ENCODE data around the gene RGL4. TPM values are rescaled to one million over a fixed set of nuclear protein-coding genes. Genes with fewer than 3 reads are reported as not detected.

Gene RGL4
- total RNA-seq, 1 donor from 2014 or later = 2.7 TPM

GRCh38 chr22:23681026-23681809 lies 9.6 kb upstream of the RGL4 start:
- DNase-seq = no peak

- DNase-seq = no peak
These were observed 8.7 kb upstream of the RGL4 start for GRCh38 chr22:23682077-23682476.

- no peak for DNase-seq
These were observed 7.9 kb upstream of the RGL4 start for GRCh38 chr22:23682827-23683355.

GRCh38 chr22:23683545-23683944 lies 7.3 kb upstream of the RGL4 start:
- no peak for DNase-seq

DNA sequence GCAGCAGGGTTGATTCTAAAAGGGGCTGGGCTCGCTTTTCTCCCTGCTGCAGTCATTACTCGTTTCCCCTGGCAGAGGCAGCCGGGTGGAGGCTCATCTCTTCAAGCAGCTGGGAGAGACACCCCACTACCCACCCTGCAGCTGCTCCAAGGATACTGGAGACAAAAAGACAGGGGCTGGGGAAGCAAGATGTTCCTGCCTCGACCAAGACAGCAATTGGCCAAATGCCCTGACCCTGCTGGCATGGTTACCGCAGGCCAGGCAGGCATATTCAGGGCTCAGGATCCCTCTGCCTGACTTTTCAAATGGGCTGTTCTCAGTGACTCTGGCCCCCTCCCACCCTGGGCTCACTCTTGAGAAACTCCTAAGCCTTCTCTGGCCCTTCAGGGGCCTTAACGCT lies 6.8 kb upstream of the RGL4 start:
- no peak for DNase-seq

- DNase-seq = no peak
These were observed 6.2 kb upstream of the RGL4 start for GRCh38 chr22:23684561-23685031.

DNA sequence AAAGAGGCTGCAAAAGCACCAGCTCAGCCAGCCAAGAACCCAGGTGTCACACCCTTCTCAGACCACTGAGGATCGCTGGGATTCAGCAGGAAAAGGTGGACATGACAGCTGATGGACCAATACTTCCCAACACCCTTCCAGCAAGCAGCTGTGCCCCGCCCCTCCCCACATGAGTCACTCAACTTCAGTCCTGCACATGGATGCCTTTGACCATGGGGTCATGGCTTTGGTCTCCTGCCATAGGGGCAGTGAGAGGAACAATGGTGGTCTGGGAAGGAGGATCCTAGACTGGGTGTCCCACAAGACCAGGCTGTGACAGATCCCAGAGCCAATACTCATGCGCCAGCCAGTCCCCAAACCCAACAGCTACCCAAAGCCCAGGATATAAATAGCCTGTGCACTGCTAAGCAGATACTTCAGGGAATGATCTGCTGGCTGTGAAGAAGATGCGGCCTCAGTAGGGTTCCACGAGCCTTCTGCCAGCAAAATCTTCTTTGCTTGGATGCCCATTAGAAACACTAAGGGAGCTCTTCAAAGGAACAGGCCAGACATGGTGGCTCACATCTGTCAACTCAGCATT lies 5.5 kb upstream of the RGL4 start:
- no peak for DNase-seq

DNA sequence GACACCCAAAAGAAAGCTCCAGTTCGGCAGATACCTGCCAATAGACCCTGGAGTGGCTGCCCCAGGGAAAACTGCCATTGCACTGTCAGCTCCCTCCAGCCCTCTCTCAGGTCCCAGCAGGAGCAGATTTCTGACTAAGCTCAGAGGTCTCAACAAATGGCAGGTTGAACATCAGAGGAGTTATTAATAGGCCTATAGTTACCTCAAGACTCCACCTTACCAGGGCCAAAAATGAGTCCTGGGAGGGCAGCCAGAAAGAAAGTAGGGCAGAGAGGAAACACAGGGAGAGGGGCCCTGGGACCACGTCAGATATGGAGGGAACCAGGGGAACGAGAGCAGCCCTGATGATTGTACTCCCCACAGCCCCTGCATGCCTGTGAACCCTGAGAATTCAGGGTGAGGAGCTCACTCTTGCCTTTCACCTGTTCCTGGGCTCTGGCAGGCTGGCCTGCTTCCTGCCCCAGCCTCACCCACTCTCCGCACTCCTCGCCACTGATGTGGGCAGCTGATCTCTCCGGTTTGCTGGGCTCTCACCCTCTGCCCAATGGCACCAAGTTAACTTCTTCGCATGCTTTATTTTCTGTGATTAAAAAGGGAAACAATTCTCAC lies 4.3 kb upstream of the RGL4 start:
- DNase-seq = no peak

- DNase-seq = no peak
These were observed 2.7 kb upstream of the RGL4 start for GRCh38 chr22:23688121-23688520.

DNA sequence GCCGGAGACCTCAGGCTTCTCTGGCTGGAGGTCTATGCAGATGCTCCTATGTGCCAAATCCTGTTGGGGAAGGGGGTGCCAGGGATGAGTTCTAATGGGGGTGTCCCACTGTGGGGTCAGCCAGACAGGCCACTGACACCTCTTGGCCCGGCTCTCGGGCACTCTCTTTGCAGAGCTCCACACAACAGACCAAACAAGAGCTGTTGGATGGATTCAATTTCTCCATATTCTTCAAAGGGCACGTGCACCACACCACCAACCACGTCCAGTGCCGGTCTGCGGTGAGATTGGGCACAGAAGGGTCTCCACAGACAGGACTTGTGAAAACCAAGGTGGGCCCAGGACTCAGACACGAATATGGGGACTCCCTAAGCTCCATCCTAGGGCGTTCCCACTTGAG lies 2.2 kb upstream of the RGL4 start:
- no peak for DNase-seq

- DNase-seq = no peak
These were observed 1.4 kb upstream of the RGL4 start for GRCh38 chr22:23689414-23689813.

GRCh38 chr22:23691748-23692423 lies 1.1 kb downstream of the RGL4 start:
- DNase-seq = no peak

DNA sequence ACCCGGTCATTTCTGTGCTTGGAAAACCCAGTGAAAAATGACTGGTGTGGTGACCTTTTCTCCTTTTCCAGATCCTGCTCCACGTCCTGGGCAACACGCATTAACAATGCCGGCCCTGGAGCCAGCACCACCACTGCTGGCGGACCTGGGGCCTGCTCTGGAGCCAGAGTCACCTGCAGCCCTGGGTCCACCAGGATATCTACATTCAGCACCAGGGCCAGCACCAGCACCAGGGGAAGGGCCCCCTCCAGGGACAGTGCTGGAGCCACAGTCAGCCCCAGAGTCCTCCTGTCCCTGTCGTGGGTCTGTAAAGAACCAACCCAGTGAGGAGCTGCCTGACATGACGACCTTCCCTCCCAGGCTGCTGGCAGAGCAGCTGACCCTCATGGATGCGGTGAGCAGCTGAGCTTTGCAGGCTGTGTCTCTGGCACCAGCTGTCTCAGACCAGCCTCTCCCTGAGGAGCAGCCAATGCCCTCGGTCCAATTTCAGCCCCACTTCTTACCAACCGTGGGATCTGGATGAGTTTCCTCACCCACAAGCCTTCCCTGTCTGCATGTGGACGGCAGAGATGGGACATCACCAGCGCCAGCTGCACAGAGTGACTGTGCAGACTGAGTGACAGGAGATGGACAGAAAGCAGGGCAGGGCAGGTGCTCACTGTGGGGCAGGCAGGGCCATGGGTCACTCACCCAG lies 1.9 kb downstream of the RGL4 start:
- DNase-seq = no peak

- DNase-seq = no peak
These were observed 3.3 kb downstream of the RGL4 start for GRCh38 chr22:23693979-23694680.

- no peak for DNase-seq
These were observed 4.3 kb downstream of the RGL4 start for GRCh38 chr22:23695141-23695540.

DNA sequence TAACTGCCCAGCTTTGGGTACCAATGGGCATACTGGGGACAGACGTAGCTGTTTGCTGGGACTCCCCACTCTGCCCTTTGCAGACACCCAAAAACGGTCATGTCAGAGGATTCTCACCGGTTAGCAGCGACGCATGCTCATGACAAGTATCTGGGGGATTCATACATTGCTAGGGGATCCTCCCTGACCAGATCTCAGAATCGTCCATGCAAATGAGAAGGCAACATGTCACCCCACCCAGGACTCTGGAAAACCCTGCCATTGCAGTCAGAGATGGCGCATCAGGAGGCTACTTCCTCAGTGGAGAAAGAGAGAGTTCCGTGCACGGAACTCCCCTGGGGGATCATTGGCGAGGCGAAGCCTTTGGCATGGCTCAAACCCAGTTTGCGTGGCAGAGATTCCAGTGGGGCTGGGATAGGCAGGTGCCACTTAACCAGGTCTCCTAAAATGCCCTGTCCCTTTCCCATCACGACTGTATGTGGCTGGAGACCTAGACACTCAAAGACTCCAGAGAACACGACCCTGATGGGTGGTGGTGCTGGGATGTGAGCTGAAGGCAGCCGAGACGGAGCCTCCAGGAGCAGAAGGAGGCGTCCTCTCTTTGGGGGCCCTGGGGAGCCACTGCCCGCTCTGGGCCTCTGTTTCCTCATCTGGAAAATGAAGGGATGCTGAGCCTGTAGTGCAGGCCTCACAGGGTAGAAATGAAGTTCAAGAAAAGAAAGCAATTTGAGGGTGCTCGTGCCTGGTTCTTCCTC lies 4.9 kb downstream of the RGL4 start:
- no peak for DNase-seq

GRCh38 chr22:23696326-23696851 lies 5.6 kb downstream of the RGL4 start:
- DNase-seq = no peak

DNA sequence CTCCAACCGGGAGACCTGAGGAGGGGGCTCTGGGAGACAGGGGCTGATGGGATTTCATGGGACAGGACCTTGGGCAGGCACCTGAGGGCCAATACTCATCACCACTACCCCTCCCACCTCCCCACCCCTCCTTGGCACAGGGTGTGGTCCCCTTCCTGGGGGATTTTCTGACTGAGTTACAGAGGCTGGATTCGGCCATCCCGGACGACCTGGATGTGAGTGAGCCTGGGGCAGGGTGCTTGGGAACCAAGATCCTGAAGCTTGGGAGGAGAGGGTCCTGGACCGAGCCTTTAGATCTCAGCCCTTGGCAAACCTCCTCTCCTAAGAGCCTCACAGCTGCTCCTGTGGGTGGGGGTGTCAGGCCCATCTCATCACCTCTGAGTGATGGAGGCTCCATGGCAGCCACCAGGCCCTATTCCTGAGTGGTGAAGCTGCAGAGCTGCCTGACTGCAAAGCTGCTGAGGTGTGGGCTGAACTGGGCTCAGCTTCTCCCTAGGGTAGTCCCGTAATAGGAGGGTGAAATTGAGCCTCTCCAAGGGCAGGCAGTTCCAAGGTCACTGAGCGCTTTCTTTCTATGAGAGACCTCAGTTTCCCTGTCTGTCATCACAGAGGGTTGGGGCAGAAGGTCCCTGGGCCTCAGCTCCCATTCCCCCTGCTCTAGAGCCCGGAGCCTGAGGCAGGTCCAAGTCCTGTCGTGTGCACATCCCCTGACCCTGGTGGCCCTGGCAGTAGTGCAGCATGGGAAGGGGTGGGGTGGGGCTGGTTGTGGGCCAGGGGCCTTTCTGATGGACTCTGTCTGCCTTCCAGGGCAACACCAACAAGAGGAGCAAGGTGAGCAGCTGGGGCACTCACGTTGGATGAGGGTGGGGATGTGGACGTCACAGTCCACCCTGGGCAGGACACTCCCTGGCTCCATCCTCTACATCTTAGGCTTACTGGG lies 6.5 kb downstream of the RGL4 start:
- no peak for DNase-seq

GRCh38 chr22:23698094-23698493 lies 7.3 kb downstream of the RGL4 start:
- DNase-seq = no peak
